Bone marrow (tissue), 2 donors: ENCODE measurements around the gene MLLT1.

Source experiments
- DNase-seq, 2 donors: peaks; one replicate each; lab custom pipeline; 2025; lab: John Stamatoyannopoulos, UW

The MLLT1 gene

DNA sequence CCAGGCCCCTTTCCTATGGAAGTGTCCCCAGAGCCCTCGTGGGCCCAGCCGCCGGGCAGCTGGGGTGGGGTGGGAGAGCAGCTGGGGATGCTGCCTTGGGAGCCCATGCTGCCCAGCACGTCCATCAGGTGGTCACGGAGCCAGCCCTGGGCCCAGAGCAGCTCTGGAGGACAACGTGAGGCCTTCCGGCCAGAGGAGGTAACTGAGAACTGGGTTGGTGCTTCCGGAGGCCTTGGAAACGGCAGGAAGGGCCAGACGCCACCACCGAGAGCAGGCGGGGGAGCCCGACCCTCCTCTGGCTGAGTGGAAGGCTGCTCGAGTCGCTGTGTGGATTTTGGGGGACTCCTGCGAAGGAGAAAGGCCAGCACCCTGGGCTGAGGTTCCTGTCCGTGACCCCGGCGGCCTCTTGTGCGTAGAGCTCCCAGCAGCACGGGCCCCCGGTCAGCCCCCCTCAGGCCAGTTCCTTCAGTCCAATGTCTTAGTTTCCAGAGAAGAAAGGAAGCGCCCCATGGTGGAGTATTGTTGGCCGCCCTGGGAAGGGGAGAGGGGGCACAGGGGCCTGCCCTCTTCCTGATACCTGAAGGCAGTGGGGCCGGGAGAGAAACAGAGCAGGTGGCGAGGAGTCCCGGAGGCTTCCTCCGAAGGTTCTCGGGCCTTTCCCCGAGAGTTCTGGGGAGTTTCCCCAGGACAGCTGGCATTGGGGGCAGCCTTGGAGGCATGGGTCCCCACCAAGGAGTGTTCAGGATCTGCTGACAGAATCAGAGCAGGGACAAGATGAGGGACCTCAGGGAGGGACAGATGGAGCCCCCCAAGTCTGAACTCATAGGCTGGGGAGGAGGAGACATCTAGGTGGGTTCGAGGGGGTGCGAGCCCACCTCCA lies 68.8 kb downstream of the MLLT1 start:
- no peak for DNase-seq

DNA sequence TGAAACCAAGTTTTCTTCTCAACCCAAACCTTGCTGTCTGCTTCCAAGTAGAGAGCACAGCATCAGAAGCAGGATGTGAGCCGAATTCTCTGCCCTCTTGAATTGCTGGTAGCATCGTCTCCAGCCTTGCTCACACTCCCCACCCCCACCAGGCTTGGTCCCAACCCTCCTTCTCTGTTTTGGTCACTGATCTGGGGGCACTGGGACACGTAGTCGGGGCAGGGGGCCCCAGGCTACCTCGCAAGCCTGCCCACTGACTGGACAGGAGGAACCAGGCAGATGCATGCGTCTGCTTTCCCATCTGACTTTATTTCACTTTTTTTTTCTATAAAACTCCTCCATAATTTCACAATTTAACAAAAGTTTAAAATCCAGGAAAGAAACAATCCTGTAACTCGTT lies 69.7 kb downstream of the MLLT1 start:
- no peak for DNase-seq

DNA sequence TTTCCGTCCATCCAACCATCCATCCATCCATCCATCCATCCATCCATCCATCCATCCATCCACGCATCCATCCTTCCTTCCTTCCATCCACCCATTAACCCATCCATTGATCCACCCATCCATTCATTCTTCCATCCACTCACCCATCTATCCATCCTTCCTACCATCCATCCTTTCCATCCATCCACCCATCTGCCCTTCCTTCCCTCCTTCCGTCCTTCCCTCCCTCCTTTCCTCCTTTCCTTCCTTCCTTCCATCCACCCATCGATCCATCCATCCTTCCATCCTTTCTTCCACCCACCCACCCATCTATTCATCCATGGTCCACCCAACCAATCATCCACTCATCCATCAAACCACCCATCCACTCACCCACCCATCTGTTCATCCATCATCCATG lies 70.1 kb downstream of the MLLT1 start:
- DNase-seq, result no peak

DNA sequence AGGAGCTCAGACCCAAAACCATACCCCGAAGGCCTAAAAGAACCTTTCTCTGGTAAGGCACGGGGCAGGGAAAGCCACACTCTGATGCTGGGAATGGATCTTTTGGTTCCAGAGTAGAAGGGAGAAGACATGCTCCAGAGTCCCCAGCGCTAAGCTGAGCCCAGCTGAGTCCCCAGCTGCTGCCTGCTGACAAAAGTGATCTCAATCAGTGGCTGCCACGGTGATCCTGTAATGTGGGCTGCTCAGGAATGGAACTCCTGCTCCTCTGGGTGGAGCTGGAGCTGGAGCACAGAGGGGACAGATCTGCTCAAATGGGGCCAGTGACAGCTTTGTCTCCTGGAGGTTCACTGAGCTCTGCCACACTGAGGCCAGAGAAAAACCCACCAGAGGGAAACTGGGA lies 70.5 kb downstream of the MLLT1 start:
- DNase-seq, result no peak

DNA sequence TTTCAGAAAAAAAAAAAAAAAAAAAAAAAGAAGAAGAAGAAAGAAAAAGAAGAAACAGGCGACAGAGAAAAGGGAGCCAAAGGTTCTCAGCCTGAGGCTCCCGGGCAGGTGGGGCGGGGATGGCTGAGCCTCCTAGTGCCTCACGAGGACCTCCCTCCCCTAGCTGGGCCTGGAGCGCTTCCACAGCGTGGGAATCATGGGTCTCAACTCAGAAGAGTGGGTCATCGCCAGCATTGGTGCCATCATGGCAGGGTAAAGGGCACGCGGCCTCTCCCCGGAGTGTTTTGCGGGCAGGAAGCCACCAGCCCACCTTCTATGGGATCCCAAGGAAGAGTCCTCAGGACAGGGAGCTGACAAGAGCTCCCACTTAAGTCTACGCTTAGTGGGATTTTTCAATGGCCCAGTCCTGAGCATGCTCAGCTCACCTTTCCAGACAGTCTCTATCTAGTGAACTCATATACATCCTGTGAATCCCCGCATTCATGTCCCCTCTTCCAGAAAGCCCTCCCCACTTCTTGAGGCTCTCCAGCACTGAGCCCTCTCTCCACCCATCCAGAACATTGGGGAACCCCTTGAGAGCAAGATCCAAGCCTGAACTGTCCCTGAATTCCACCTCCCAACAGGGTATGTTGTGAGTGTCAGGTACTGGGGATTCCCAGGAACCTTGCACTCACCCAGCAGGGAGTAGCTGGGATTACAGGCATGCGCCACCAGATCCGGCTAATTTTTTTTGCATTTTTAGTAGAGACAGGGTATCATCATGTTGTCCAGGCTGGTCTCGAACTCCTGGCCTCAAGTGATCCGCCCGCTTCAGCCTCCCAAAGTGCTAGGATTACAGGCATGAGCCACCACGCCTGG lies 74.7 kb downstream of the MLLT1 start:
- DNase-seq, result no peak

DNA sequence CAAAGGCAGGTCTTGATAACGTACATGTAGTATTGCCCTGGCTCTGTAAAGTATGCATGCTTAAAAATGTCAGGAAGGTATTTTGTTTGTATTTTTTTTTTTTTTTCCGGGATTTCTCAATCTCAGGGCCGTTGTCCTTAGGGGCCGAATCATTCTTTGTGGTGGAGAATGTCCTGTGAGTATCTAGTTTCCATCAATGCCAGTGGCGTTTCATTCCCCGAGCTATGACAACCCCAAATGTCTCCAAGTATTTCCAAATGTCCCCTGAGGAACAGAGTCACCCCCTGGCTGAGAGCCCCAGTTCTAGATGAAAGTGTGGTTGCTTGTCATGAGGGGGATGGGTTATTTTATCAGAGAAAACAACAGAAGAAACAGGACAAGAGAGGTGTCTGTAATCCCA lies 75.6 kb downstream of the MLLT1 start:
- no peak for DNase-seq

DNA sequence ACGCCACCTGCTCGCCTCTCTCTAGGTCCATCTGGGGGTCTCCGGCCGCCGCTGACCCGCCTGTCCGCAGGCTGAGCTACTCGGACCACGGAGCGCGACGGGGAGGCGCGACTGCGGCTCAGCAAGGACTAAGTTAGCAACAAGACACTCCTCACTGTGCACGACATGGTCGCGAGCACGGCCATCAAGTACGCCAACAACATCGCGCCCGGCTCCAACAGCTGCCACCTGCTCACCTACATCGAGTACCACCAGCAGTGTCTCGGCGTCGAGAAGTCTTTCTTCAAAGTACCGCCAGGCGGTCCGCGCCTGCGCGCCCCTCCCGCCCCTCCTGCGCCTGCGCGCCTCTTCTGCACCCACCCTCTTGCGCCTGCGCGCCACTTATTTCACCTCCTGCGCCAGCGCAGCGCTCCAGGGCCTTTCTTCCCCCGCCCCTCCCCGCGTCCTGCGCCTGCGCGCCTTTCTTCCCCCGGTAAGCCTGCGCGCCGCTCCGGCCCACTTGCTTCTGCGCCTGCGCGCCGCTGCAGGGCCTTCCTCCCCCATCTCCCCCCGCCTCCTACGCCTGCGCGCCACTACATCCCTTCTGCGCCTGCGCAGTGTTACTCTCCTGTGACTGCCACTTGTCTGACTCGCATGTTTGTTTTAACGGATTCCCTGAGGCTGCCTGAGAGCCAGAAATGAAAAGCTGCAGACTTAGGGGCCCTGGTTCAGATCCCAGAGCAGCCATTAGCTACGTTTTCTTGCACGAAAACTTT lies 80.4 kb downstream of the MLLT1 start:
- DNase-seq, result peak; percentile 96 to 99

DNA sequence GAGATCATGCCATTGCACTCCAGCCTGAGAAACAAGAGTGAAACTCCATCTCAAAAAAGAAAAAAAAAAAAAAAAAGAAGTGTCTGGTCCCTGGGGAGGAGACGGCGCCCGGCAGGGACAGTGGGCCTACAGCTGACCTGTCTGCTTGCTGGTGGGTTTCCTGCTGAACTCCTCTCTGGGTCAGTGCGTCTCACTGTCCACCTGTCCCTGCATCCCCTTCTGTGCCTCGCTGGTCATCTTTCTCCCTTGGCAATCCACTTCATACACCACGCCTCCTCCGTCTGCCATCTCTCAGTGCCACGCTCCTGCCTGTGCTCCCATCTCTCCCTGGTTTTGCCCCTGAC lies 80.9 kb downstream of the MLLT1 start:
- DNase-seq, result no peak

DNA sequence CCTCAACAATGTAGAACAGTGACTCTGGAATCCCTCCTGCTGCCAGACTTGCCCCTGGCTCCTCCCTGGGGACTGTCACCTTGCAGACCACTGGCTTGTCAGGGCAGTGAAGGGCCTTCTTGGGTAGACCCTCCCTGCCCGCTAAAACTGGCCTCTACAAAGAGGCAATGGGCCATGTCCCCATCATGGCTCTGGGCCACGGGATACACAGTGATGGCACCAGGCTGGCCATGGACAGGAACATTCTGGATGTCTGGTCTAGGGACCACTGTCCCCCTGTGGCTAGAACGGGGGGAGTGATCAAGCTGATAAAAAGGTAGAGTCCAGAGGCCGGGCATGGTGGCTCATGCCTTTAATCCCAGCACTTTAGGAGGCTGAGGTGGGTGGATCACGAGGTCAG lies 83.4 kb downstream of the MLLT1 start:
- DNase-seq, result no peak

DNA sequence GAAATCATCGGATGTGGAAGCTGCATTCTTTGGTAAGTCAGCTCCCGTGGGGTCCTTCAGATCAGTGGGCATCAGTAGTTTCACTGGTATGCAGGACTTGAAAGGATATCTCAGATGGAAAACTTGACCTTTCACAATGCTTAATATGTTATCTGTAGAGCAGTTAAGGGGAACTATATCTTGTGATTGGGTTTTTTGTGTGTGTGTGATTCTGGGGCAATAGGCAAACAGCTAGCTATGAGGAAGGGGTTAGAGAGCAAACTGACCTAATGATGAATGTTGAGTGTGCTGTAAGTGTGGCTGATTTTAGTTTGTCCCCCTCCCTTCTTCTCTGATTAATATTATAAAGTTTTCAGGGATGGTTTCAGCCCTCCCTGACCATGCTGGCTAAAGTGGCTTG lies 91.0 kb downstream of the MLLT1 start:
- no peak for DNase-seq

DNA sequence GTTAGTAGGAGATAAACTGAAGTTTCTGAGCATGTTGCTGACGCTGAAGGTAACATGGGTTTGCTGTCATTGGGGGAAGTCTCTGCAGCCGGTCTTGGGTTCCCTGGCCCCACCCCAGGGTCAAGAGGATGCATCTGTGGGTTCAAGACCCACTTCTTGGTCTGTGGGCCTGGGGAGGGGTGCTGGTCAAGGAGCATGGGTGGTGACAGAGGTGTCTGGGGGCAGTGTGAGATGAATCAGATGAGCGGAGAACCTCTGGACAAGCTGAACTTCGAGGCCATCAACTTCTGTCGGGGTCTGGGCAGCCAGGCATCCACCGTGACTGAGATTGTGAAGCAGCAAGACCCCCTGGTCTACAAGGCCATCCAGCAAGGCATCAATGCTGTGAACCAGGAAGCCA lies 92.4 kb downstream of the MLLT1 start:
- DNase-seq, result no peak

DNA sequence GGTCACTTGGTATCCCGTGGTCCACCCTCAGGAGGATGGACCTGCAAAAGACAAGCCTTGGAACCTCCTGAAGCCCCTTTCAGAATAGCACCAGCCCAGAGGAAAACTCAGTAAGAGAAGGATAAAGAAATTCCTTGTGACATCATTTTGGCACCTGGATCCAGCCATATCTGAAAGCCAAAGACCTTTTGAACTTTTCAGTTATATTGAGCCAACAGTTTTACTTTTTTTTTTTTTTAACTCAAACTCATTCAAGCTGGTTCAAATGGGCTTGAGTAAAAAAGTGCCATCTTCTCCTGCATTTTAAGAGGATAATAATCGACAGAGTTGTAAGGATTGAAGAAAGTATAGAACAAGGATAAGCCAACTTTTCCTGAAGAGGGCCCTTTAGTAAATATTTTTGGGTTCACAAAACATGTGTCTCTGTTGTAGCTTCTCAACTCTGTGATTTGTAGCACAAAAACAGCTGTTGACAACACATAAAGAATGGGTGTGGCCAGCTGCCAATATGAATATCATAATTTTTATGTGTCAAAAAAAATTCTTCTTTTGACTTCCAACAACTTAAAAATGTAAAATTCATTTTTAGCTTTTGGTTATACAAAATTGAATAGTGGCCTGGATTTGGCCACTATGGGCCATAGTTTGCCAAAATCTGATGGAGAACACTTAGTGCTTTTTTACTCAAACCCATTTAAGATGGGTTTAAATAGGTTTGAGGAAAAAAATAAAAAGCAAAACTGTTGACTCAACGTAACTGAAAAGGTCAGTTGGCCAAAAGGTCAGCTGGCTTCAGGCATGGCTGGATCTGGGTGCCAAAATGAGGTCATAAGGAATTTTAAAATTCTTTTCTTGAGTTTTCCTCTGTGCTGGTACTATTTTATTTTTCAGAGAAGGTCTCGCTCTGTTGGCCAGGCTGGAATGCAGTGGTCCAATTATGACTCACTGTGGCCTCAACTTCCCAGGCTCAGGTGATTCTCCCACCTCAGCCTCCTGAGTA lies 93.6 kb downstream of the MLLT1 start:
- DNase-seq, result no peak

DNA sequence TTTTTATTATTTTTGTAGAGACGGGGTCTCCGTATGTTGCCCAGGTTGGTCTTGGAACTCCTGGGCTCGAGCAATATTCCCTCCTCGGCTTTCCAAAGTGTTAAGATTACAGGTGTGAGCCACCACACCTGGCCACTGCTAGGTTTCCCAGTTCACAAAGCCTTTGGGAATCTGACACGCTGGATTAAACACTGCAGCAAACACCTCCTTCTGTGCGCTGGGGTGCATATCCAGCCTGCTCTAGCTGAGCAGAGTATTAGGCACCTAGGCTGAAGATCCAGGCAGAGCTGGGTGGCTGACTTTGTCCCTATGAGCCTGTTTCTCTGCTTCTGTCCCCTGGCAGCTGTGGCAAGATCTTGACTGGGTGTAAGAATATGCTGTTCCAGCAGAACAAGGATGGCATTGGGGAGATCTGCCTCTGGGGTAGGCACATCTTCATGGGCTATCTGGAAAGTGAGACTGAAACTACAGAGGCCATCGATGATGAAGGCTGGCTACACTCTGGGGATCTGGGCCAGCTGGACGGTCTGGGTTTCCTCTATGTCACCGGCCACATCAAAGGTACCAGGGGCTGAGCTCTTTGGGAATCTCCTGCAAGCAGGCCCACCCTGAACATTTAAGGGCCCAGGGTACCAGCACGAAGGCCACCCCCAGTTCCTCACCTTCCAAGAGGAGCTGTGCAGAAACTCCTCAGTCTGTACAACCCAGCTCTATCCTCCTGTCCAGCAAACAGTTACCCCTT lies 94.5 kb downstream of the MLLT1 start:
- DNase-seq, result no peak

DNA sequence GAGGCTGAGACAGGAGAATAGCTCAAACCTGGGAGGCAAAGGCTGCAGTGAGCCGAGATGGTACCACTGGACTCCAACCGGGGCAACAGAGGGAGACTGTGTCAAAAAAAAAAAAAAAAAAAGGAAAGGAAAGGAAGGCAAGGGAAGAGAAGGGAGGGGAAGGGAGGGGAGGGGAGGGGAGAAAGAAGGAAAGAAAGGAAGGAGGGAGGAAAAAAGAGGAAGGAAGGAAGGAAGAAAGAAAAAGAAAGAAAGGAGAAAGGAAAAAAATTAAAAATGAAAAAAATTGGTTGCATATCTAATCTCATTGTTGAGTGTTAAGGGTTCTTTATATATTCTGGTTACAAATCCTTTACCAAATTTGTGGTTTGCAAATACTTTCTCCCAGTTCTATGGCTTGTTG lies 98.7 kb downstream of the MLLT1 start:
- no peak for DNase-seq

DNA sequence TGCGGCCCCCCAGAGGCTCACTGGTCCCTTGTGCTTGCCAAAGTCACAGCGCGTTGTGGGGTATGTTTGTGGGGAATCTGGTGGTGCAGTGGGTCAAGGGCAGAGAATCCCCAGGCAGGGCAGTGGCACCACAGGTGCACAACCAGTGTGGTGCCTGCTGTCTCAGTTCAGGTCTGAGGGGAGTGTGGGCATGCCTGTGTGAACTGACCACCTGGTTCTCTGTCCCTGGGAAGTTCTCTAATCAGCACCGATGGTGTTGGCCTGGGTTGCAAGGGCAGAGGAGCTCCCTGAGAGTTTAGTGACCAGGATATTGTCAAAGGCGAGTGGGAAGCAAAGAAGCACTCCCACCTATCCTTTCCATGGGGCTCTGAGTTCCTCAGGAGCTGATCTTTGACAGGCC lies 106.6 kb downstream of the MLLT1 start:
- no peak for DNase-seq

DNA sequence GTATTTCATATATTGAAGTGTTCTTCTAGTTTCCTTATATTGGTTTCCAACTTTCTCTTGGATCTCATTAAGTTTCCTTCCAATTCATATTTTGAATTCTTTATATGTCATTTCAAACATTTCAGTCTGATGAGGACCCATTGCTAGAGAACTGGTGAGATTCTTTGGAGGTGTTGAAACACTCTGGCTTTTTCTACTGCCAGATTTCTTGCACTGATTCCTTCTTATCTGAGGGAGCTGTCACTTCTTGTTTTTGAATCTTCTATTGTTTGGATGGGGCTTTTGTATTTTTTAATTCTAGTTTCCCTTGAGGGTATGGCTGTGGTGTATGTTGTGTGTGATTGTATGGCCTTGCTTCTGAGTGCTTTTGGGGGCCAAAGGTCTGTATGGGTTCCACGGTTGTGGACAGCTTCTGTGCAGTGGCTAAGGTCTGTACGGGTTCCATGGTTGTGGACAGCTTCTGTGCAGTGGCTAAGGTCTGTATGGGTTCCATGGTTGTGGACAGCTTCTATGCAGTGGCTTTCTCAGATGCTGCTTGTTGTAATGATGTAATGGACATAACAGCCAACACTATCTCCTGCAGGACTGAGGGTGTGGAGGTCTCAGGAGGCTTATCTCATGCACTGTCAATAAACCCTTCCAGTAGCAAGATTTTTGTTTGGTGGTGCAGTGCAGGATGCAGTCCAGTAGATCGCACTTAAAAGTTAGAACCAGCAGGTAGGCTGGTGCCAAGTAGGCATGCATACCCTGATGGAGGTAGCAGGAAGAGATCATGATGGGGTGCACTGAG lies 107.5 kb downstream of the MLLT1 start:
- no peak for DNase-seq

DNA sequence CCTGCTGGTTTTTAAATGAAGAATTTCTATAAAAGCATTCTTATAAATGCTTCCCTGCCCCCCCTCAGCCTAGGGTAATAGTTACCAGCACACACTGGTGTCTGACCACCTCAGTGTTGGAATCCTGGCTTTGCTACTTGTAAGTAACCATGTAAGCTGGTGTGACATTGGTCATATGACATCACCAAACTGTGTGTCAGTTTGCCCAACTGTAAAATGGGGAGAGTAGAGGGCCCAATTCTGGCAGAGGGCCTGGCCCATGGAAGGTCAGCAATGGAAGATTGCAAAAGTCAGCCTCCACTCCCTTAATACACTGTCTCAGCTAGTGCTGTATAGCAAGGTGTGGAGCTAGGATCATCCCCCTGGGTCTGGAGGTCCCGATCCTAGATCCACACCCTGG lies 112.7 kb downstream of the MLLT1 start:
- no peak for DNase-seq

DNA sequence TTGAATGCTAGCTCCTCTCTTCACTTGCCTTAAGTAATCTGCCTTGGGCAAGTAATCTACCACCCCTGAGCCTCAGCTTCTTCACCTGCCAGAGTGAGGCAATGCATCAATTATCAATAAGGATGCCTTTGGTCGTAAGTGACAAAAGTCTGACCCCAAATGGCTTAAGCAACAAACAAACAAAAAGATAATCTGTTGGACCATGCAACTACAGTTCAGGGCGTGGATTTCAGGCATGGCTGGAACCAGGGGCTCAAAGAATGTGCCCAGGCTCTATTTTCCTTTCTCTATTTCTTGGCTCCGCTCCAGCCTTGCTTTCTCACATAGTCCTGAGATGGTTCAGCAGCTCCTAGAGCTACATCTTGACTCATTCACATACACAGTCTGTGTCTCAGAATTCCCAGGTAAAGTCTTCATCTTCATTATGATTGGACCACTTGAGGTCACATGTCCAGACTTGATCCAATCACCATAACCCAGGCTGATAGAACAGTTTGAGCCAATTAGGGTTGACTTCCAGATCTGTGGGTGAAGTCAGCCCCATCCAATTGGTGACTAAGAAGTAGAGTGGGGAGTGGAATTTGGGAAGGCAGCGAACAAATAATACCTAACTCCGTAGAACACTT lies 114.8 kb downstream of the MLLT1 start:
- no peak for DNase-seq

DNA sequence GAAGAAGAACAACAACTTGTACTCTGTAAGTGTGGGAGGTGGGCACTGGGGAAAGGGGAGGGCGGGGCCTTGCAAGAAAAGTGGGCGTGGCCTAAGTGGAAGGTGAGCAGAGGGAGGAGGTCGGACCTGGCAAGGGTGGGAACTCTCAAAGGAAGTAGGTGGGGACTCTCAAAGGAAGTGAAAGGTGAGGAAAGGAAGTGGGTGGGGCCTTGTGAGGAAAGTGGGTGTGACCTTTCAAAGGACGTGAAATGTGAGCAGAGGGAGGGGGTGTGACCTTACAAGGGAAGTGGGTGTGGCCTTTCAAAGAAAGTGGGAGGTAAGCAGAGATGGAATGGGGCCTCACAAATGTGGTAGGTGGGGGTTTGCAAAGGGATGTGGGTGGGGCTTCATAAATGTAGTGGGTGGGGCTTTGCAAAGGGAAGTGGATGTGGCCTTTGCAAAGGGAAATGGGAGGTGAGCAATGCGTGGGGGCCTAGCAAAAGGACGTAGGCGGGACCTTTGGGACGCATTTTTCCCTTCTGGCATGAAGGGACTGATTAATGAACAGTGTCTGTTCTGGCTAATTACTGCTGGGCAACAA lies 118.4 kb downstream of the MLLT1 start:
- no peak for DNase-seq
